GM21390 (cell line): ENCODE results near the gene BNC2.

ENCODE experiments used
- ATAC-seq: cut with Tn5 transposase; IDR thresholded peaks from one replicate; pipeline ENCODE4 v1.9.1; 2021; ENCODE audit not compliant: unreplicated experiment

BNC2 gene

DNA sequence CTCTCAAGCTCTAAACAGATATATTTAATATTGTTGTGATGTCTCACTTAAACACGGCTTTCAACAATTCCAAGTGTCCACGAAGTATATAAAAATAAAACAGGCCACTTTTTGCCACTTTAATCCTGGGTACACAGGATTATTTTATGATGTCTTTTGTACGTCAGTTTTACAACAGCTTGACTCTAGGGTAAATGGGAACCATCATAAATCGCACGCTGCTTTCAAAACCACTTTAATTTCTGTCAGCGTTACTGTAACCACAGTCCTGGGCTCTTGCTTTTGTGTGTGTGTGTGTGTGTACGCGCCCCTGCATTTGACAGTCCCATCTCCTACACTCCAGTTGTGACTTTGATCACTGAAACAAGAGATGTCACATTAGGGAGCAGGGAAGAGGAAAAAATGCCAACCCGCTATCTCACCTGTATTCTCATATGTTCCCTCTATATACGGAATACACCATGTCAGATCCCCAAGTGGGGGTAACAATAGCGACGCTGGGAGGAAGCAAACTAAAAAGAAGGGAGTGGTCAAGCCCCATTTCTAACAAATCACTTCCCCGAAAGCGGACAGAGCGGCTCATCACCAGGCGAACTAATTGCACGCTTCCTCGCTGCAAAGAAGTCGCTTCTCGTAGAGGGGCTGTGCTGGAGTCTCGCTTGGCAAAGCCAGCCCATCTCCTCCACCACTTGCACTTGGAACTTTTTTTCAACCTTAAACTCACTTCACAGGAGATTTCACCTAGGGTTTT, 1.2 kb downstream of the BNC2 start:
- ATAC-seq = no peak

DNA sequence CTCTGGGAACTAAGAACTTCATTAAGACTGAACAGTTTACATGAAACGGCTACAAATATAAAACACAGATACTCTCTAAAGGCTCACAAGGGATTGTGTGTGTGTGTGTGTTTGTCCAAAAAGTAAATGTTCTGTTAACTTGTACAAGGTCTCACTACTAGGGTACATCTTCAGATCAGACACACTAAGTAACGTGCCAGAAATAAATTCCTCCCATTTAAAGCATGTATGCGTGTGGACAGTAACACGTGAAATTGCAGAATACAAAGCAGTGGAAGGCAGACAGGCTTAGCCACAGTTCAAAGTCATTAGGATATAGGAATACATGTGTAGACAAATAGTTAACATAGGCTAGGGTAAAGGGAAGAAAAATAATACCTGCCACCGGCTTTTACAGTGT, 1.8 kb downstream of the BNC2 start:
- ATAC-seq = no peak

DNA sequence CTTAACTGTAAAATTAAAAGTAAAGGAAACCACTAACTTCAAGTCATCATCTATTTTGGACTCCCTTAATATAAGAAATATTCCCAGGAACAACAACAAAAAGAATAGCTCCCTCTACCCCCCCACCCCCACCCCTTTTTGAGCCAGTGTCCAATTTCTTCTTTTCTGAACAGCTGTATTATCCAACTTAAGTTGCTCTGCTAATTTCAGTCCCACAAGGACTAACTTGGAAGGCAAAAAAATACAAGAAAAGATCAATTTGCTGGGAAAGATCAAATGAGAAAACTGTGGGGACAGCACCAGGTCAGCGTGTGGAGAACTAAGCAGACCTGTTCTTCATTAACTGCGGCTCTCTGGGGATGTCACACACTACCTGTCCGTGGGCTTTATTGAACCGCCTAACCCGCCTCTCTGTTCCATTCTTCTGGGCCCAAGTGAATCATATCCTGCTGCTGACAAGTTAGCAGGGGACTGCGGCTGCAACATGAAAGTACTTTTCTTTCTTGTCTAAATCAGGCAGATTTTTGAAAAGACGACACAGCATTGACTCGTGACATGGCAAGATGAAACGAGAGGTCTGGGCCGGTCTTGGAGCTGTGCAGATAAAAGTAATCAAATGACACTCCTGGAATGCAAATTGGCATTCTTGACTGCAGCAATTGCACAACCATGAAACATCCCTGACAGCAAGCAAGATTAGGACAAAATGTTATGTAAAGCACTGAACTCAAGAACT, 2.7 kb downstream of the BNC2 start:
- ATAC-seq = no peak

DNA sequence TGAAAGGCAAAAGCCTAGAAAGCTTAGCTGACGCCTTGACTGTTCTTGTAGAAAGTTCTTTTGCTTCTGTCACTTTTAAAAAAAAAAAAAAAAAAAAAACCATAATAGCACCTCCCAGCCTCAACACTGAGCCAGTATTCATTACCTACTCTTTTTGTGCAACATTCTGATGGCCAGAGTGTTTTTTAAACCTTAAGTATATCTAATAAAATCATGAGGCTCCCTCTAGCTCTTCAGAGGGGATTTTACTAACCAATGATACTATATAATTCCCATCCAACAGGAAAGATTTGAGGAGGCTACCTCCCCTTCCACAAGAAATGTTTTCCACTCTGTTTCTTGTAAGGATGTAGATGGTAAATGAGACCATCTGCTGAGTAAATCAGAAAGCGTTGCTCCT, 3.9 kb downstream of the BNC2 start:
- no peak for ATAC-seq

DNA sequence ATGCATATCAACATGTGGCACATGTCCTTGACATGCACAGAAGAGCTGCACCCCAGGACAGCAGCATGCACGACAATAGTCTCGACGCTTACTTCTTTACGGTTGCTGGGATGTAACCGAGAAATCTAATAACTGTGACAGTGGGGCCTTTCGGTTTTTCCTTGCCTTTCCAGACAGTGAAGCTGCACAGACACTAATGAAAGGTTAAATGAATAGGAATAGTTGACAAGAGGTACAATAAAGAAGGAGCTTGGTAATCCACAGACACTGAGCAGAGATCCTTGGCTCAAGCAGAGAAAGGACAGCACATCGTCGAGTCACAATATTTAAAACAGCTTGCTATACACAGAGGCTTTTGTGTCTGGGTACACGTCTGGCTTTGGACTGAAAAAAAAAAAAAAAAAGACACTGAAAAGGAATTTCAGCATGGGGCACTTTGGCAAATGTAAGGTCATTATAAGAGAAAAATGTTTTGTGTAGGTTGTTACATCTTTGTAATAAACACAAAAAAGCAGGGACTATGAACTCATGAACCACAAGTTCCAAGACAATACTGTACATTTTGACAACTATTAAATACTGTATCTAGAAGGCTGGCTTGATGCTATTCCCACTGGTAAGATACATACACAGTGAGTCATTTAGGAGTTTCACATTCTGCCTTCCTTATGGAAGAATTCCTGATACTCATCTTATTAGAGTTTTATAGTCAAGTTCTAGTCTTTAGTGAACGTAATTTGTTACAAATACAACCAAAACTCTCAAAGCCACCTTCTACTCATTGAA, 5.6 kb downstream of the BNC2 start:
- no peak for ATAC-seq

DNA sequence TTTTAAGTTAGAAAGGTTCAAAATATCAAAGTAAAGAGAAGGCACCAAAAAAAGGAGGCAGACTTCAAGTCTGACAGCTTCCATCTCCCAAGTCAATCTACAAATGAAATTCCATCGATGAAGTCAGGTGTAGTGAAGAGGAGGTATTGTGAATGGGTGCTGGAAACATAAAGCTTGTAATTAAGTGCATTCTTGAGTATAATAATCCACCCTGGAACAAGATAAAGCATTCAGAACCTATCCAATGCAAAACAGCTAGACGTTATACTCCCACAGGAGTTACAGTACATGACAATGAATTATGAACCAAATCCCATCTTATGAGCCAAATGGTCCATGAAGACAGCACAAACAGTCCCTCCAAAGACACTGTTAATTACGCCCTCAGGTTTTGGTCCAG, 22.3 kb downstream of the BNC2 start:
- ATAC-seq = no peak

DNA sequence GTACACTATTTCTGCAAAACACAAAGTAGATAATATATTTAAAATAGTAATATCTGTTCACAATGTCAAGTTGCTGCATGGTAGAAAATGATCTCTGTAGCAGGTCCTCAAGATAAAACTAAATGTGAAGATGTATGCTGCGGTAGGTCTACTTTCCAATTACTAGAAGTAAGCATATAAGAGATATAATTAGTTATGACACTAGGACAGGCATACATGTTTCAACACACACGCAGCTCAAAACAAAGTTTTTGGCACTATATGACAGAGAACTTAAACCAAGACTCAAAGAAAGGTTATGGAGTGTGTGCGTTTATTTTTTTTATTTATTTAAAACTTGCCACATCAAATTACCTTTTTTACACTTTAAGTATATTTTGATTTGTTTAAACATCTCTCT, 23.5 kb downstream of the BNC2 start:
- no peak for ATAC-seq

DNA sequence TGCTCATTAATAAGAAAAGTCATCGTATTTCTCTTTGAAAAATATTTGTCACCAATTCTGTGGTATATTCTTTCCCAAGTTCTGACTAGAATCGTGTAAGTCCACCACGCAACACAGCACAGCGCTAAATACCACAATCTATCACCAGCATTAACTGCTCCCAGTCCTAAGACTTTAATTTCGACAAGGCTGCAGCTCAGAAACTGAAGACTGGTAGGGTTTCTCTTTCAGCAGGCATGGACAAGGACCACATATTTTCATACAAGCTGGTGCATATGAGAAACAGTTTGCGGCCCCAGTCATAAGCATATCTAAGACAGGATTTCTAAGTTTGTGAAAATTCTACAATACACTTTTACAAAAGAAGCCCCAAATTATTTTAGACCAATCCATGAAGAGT, 24.1 kb downstream of the BNC2 start:
- ATAC-seq = no peak

DNA sequence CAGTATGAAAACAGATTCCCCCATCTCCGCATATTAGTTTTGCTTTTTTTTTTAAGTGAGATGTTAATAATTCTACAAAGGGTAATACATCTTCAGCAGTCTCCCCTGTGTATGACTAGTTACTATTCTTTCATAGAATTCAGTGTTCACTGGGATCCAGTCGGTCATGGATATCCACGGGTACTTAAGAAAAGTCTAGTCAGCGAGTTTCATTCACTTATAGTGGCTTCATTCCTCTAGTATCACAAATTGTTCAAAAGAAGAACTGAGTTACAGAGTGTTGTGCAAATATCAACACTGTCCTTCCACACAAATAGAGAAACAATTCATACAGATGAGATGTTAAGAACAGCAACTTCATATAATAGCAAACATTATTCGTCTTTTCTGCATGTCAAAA, 35.7 kb downstream of the BNC2 start:
- ATAC-seq = no peak

DNA sequence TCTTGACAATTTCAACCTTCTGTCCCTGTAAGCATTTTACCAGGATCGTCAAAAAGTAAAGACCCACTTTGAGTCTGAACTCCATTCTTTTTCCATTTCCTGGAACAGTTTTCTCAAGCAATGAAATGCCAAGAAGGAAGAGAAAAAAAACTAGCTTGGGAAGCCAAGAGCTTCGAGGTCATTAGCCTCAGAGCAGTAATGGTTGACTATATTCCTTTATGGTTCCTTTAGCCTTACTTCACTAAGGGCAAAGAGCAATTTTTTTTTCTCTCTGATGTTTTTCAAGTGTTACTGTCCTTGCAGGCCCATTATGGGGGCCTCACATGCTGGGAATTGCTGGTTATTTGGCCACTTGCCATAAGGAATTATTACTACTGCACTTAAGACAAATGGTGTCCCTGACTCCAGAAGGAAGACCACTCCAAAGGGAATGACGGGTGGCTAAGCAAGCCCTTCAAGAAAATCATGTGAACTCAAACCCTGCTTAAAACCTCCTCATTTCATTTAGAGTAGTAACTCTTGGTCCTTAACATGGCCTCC, 37.1 kb downstream of the BNC2 start:
- ATAC-seq = no peak

DNA sequence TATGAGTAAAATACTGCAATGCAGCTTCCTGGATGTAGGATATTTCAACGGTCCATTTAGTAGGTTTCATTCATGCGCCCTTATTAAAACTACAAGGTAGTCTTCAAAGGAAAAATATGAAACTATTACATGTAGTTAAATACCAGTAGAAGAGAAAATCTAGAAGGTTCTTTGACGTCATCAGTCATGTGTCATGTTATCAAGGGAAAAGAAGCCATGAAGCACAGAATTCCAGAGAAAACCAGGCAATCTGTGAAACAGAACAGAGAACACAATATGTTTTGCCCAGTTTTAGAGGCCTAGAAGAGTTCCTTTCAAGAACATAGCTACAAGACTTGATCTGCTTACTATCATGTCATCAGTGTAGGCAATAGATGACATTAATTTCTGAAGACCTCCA, 38.4 kb downstream of the BNC2 start:
- no peak for ATAC-seq

DNA sequence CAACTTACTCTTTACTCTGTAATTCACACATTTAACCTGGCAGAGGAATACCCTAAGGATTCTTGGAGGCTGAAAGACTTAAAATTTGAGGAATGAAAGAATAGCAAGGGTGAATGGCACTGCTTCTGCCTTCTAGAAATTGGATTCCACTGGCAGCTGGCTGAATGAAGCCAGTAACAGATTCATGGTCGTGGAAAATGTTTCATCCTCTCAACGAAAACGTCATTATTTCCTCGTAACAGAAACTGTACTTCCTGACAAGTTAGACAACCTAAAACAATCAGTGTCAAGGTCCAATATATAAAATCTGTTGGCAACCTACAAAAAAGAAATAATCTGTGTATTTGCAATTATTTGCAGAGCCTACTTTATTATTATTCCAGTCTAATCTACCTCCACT, 39.7 kb downstream of the BNC2 start:
- no peak for ATAC-seq

DNA sequence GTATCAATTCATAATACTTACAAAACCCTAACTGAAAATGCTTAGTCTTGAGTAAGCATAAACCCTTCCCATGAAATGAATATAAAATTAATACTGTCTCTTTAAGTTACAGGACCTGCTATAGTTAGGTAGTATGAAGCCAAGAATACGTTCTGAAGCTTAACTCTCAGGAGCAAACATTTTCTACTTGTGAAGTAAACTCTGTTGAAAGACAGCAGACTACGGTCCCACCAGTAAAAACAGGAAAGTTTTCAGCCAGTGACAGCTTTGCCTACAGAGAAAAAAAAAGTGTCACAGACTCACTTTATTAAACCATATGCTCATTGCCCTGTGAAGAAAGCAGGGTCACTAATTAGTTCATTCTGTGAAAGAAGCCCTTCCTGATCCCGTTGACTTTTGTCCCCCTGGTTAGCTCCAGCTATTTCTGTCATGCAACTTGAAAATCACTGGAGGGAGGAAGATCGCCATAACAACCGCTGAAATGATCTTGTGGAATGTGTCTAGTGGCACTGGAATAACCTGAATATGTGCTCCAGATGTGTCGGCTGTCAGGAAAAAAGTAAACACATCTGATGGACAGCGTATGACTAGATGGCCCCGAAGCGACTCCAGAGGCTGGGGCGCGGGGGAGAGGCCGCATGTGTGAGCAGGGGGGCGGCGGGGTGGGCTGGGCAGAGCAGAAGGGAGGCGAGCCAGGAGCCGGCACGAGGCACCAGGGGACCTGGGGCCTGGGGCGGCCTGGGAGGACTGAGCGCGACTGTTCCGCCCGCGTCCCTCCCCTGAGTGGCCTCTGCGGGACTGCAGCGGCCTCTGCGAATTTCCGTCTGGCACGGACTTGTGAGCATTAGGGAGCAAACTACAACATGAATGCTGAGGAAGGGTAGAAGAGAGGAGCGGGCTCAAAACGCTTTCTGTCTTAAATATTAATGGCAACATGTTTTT, 41.9 kb downstream of the BNC2 start:
- ATAC-seq = no peak

DNA sequence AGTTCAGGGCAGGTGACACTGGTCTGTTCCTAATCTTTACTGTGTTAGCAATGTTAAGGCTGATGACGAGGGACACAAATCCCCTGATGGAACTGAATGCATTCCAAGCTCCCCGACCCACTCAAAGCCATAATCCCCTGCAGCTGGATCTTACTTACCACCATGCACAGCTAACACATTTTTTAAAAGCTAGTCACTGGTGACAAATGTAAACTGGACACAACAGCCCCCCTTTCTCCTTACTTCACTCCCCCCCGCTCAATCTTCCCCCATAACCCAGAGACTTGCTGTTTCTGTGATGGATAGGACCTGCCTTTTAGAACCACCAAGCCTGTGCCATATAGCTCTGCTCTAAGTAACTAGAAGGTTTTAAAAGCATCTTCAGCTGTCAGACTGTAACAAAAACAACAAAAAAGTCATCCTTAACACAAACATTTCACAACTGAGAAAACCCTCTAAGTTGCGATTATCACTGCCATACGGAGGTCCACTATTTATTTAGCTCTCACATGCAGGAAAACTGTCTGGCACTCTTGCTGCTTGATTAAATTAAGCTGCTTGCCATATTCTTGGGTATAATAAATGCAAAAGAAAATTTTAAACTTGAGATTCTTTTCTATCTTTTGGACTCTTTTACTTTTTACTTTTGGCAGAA, 44.4 kb downstream of the BNC2 start:
- no peak for ATAC-seq

DNA sequence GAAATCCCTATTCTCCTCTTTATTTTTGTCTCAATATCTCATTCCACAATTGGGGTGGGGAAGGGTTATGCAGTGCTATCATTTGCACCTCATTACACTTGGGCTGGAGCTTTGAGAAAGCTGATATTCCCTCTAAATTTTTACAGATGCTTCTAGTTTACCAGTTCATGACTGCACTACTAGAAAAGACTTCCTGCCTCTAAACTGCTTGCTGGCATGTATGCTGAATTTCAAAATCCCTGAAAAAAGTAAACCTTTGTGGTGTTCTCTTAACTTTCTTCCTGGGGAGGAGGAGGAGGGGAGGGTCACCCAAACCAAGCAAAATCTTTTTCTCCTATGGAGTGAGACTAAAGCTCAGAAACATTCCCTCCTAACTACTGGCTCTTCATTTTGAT, 45.1 kb downstream of the BNC2 start:
- ATAC-seq = no peak

DNA sequence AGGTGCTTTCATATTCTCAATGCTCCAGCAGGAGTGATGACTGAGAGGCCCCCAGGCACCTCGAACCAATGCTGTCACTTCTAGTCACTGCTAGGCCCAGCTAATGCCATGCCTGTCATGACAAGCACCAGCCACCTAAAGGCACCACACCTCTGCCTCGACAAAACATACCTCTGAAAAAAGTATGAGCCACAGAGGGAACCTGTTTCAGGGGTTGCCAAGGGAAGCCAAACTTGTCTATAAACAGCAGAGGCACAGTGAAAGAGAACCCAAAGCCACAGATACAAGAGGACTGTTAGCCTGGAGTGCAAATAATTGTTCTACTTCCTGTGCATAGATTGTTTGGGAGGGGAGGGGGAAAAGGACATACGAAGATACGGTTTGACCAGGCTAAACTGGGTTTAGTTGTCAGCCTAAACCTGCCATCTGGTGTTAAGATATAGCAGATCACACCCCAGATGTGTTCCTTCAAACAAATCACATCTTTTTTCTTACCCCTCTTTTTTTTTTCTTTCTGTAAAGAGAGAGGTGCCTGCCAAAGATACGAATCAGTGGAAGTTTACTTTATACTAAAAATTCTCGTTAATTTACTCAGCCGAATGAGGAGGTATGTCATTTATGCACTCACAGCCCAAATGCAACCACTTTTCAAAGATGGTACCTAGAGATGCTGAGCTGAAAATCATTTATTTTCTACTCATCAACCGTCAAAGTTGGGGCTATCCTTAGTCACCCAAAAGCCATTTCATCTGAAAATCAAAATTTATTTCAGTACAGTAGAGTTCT, 45.7 kb downstream of the BNC2 start:
- ATAC-seq = no peak

DNA sequence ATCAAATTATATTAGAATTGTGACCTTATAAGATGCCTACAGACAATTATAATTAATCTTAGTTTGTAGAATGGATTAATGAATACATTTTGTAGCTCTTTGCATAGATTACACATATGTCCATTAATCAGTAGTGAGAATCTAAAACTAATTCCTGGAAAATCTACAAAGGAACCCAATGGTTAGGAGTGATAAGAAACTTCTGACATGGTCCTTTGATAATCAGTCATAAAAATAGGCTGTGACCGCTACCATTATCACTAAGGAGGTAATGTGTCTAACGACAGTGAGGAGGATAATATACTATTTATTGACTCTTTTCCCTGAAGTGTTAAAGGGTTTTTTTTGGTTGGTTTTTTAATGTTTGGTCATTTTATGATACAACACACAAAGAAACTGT, 46.6 kb downstream of the BNC2 start:
- no peak for ATAC-seq

DNA sequence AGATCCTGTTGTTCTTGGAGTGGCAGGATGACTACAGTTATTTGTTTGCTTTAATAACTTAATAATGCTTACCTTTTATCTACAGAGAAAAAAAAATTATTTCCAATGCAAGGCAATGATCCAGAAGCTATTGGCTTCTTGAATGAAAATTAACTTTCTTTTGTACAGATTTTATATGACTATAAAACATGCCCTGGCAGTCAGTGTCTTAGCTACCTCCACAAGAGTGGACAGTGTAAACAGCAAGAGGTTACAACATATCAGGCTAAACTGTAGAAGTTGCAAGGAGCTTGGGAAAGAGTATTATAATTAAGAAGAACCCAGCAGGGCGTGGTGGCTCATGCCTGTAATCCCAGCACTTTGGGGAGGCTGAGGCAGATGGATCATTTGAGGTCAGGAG, 49.1 kb downstream of the BNC2 start:
- no peak for ATAC-seq

DNA sequence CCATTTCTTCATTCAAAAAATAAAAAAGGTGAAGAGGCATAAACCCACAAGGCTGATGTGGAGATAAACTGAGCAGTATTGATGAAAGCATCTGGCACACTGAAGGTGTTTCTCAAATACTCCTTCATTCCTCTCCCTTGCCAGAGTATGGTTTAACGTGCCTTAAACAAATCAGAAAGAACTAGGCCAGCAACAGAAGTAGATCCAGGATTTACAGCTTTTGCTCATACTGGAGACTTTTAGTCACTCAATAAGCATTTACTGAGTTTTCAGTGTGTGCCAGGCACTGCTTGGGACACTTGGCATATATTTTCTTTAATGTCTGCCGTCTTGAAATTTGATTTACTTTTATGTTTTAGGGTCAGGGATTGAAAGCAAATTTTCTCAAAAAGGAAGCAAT, 53.0 kb downstream of the BNC2 start:
- ATAC-seq = no peak
